NCI-H128 (cell line): ENCODE measurements around the gene SRCAP.
A peak's percentile ranks its signal among the peaks of the same experiment; 100 is the strongest.

Experiments used
- DNase-seq: peaks from one replicate; lab custom pipeline; 2025; ENCODE audit not compliant: unreplicated experiment; lab: John Stamatoyannopoulos, UW

The SRCAP gene

GRCh38 chr16:30728321-30728720, 29.4 kb downstream of the SRCAP start:
- no peak for DNase-seq

- no peak for DNase-seq
Observed at GRCh38 chr16:30728899-30729672, 30.1 kb downstream of the SRCAP start.

- no peak for DNase-seq
Observed at GRCh38 chr16:30731411-30731810, 32.4 kb downstream of the SRCAP start.

GRCh38 chr16:30736995-30737793, 38.2 kb downstream of the SRCAP start:
- DNase-seq: no peak

GRCh38 chr16:30737794-30738648, 39.0 kb downstream of the SRCAP start:
- no peak for DNase-seq

GRCh38 chr16:30738984-30739951, 40.3 kb downstream of the SRCAP start:
- DNase-seq: no peak

- DNase-seq: no peak
Observed at GRCh38 chr16:30740364-30741251, 41.6 kb downstream of the SRCAP start.

GRCh38 chr16:30741461-30741914, 42.5 kb downstream of the SRCAP start:
- DNase-seq: no peak

- no peak for DNase-seq
Observed at GRCh38 chr16:30743716-30744115, 44.7 kb downstream of the SRCAP start.

- no peak for DNase-seq
Observed at GRCh38 chr16:30744183-30744582, 45.2 kb downstream of the SRCAP start.

GRCh38 chr16:30745082-30745481, 46.1 kb downstream of the SRCAP start:
- DNase-seq: no peak

- DNase-seq: no peak
Observed at GRCh38 chr16:30746638-30747175, 47.7 kb downstream of the SRCAP start.

- no peak for DNase-seq
Observed at GRCh38 chr16:30747331-30747730, 48.4 kb downstream of the SRCAP start.

GRCh38 chr16:30747799-30748633, 49.0 kb downstream of the SRCAP start, which contains the start of gene PHKG2:
Gene PHKG2 (plus strand): TSS chr16:30748425. CDS start chr16:30748821, 396 bp downstream.
- peak; percentile 95 for DNase-seq

GRCh38 chr16:30748634-30749445, 49.9 kb downstream of the SRCAP start:
- DNase-seq: no peak

GRCh38 chr16:30750201-30750600, 51.2 kb downstream of the SRCAP start:
- no peak for DNase-seq

- DNase-seq: no peak
Observed at GRCh38 chr16:30750876-30751465, 52.0 kb downstream of the SRCAP start.
